ENCODE data around the gene OR10K2. TPM values are rescaled to one million over a fixed set of nuclear protein-coding genes. Genes with fewer than 3 reads are reported as not detected.

Gene OR10K2
- total RNA-seq, 6 donors from 2014 or later, result not detected

DNA sequence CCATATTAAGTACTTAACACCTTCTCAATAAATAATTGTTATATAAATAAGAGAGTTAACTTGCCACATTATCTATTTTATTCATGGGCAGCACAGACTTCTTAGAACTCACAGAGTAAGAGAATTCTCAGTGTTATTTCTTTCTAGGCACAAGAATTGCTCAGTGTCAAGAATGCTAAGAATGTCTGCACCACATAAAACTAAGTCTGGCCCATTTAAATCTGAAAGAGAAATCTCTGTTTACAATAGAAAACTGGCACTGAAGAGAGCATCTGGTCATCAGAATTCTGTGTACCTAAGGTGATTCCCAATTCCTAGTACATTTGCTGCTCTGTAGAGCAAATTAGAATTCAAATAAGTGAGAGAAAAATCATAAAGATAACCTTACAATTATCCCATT, 3.8 kb downstream of the OR10K2 start:
- H3K4me3 ChIP-seq, result no peak overlapping the region
- TF ChIP-seq CTCF (IDR thresholded peaks at IDR 0.05) (no peak), POLR2A (IDR thresholded peaks at IDR 0.05) (no peak), EP300 (IDR thresholded peaks at IDR 0.05) (no peak), POLR2AphosphoS5 (IDR thresholded peaks at IDR 0.05) (no peak)
- no peaks in the 10 kb centered on the region for H3K4me1 ChIP-seq
- no peaks in the 10 kb centered on the region for H3K9me3 ChIP-seq
- no peaks in the 10 kb centered on the region for H3K36me3 ChIP-seq
- no peak overlapping the region for H3K27ac ChIP-seq
- no peaks in the 10 kb centered on the region for H3K27me3 ChIP-seq
- ATAC-seq (ENCODE audit: low FRiP score in 2 of 2), result no peak
- DNase-seq, result no peak

DNA sequence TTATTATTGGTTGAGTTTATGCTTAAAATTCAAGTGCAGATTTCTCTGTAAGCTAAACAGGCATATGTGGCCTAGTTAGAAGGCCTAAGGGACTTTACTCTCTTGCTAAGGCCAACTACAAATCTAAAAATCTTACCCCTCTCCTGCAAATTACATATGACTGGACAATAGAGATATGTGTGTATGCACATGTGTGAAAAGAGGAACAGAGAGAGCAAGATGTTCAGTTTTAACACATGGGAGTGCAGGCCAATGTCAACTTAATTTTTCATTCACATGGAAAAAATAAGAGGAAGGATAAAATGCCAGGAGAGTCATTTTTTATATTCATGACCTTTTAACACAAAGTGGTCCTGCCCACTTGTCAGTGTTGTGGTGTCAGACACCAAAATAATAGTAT, 8.5 kb downstream of the OR10K2 start:
- Histone ChIP-seq H3K9me3 (no peaks in the 10 kb centered on the region), H3K27ac (no peak overlapping the region), H3K4me1 (no peaks in the 10 kb centered on the region), H3K4me3 (no peak overlapping the region), H3K27me3 (no peaks in the 10 kb centered on the region), H3K36me3 (no peaks in the 10 kb centered on the region)
- TF ChIP-seq EP300 (IDR thresholded peaks at IDR 0.05) (no peak), CTCF (IDR thresholded peaks at IDR 0.05) (no peak), POLR2AphosphoS5 (IDR thresholded peaks at IDR 0.05) (no peak), POLR2A (IDR thresholded peaks at IDR 0.05) (no peak)
- DNase-seq (no peak), ATAC-seq (ENCODE audit: low FRiP score in 2 of 2) (no peak)

DNA sequence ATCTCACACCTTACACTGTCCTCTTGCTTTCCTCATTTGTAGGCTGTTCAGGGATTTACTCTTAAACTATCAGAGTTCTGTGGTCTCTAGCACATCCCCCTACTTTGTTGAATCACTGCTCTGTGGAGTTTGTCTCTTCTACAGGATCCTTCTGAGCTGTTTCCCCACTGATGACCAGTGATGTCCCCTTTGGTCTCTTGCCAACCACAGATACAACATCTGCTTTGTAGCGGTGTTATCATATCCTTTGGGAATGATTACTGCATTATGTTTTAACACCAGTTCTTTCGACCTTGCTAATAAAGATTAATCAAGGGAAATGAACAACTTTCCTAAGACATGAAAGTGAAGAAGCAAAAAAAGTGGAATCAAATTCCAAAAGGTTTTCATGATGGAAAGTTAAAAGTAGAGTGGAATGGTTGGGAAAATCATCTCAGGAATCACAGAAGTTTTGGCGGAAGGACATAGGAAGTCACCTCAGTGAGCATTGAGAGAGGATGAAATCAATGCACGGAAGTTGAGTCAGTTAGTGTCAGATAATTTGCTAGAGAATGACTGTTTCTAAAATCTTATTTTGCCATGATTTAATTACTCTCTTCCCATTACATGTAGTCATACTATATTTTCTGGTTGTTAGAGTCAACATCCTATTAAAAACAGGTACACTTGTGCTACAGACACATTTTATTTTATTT, 11.2 kb downstream of the OR10K2 start:
- ATAC-seq (ENCODE audit: low FRiP score in 2 of 2), result no peak
- TF ChIP-seq POLR2AphosphoS5 (IDR thresholded peaks at IDR 0.05) (no peak), CTCF (IDR thresholded peaks at IDR 0.05) (no peak), EP300 (IDR thresholded peaks at IDR 0.05) (no peak), POLR2A (IDR thresholded peaks at IDR 0.05) (no peak)
- WGBS, 2 donors, result 80% methylated on average over 4 of the region's 4 CpGs
- Histone ChIP-seq H3K4me1 (no peaks in the 10 kb centered on the region), H3K4me3 (no peak overlapping the region), H3K9me3 (no peaks in the 10 kb centered on the region), H3K36me3 (no peaks in the 10 kb centered on the region), H3K27ac (no peak overlapping the region), H3K27me3 (no peaks in the 10 kb centered on the region)
- DNase-seq, result no peak

DNA sequence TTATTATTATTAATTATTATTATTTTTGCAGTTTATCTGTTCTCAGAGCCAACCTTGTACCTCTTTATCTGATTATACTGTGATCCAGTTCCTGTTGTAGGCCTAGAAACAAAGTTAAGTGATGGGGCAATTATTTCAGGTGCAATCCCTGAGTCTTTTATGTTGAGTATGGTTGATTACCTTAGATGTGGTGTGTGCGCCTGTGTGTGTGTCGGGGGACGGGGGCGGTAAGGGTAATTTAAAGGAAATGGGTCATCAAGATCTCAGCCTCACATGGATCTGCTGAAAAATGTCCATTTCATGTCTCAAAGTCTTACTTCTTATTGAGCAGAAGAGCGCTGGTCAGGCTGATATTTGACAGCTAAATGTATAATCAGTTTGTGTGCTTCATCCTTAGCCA, 18.9 kb downstream of the OR10K2 start:
- H3K27me3 ChIP-seq, result no peaks in the 10 kb centered on the region

More for the DNA sequence above, 18.9 kb downstream of the OR10K2 start:
- TF ChIP-seq POLR2AphosphoS5 (IDR thresholded peaks at IDR 0.05), result no peak
- TF ChIP-seq CTCF (IDR thresholded peaks at IDR 0.05), result no peak
- TF ChIP-seq EP300 (IDR thresholded peaks at IDR 0.05), result no peak
- no peak for TF ChIP-seq POLR2A (IDR thresholded peaks at IDR 0.05)
- Histone ChIP-seq H3K27ac (no peak overlapping the region), H3K36me3 (no peaks in the 10 kb centered on the region), H3K9me3 (no peaks in the 10 kb centered on the region), H3K4me3 (no peak overlapping the region), H3K4me1 (no peaks in the 10 kb centered on the region)
- DNase-seq (no peak), ATAC-seq (ENCODE audit: low FRiP score in 2 of 2) (no peak)
- WGBS, 2 donors, result 82 to 83% methylated on average over 5 of the region's 5 CpGs
